ENCODE measurements around the gene RXFP1.

Gene RXFP1

DNA sequence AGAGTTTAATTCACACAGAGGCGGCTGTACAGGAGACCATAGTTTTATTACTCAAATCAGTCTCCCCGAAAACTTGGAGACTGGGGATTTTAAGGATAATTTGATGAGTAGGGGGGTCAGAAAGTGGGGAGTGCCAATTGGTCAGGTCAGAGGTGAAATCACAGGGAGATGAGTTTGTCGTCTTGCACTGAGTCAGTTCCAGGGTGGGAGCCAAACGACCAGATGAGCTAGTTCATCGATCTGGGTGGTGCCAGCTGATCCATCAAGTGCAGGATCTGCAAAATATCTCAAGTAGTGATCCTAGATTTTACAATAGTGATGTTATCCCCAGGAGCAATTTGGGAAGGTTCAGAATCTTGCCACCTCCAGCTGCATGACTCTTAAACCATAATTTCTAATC is 154.4 kb downstream of the RXFP1 start:
- no peak for DNase-seq

GRCh38 chr4:158678767-158679166 is 157.1 kb downstream of the RXFP1 start:
- no peak for DNase-seq

GRCh38 chr4:158681629-158682028 is 159.9 kb downstream of the RXFP1 start:
- DNase-seq: no peak

- DNase-seq: no peak
Observed at GRCh38 chr4:158682066-158682465, 160.4 kb downstream of the RXFP1 start.

DNA sequence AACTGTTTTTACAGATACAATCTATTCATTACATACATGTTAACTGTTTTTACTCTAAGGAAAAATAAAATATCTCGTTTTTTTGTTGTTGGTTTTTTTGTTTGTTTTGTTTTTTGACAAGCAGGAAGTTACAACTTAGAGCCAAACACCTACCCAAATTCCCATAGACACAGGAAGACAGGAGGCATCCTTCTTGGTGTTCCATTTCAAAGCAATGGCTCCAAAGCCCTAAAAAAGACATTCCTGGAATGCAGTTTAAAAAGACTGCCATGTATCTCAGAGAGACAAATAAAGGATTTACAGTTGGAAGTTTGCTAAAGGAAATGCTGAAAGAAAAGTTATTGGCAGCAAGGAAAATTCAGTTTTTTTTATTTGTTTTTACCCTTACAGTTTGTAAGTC is 167.1 kb downstream of the RXFP1 start:
- no peak for DNase-seq

Measured in cortex of kidney (tissue), 1 donor.